GM12878 (cell line): Measurements from ENCODE around the gene PLEKHH1. TPM values are rescaled to one million over a fixed set of nuclear protein-coding genes. Genes with fewer than 3 reads are reported as not detected.

Experiments used
- ATAC-seq: fragments of 200-7000 bp; cut with Tn5 transposase; 3 replicates; pipeline ENCODE4 v1.9.1; 2020; ENCODE audit warnings: mild to moderate bottlenecking, moderate library complexity
- BruUV-seq: library from RNA; stranded (reverse); fragments of 400-500 nt; replicated peaks from 2 replicates; lab custom pipeline; 2021; lab: Mats Ljungman, UMichigan
- CTCF ChIA-PET: fragments of 300-600 bp; sonication (Branson Sonifier 250); formaldehyde crosslinking; extraction: SDS; loops from one replicate; lab custom pipeline; 2021; ENCODE audit warnings: inconsistent platforms; lab: Yijun Ruan, JAX
- POLR2A ChIA-PET: fragments of 350-600 bp; formaldehyde crosslinking; extraction: SDS; loops from one replicate; lab custom pipeline; 2021; ENCODE audit warnings: inconsistent platforms; lab: Charles Lee
- RAD21 ChIA-PET: fragments of 300-600 bp; sonication (Branson Sonifier 250); formaldehyde crosslinking; loops from one replicate; lab custom pipeline; 2023; ENCODE audit warnings: antibody characterized with exemption; ENCODE audit not compliant: unreplicated experiment; lab: Charles Lee
- SMC1A ChIA-PET: fragments of 300-600 bp; sonication (Branson Sonifier 250); formaldehyde crosslinking; loops from one replicate; lab custom pipeline; 2023; ENCODE audit not compliant: unreplicated experiment, uncharacterized antibody; lab: Charles Lee
- DNase-seq: peaks from one replicate; pipeline ENCODE4 v3.0.0-alpha.2; 2011; ENCODE audit warnings: low read depth, low spot score
- FAIRE-seq: peaks from 3 replicates; lab custom pipeline; 2011; peaks lifted over from hg19 to GRCh38; lab: Jason Lieb, UNC
- H2AFZ ChIP-seq: 2 replicates; pipeline ENCODE4 v1.6.0; 2011; ENCODE audit warnings: low read depth, low read length, control low read depth; ENCODE audit not compliant: control insufficient read depth
- H3K27ac ChIP-seq: 2 replicates; pipeline ENCODE4 v1.5.1; 2011; ENCODE audit warnings: control low read depth; ENCODE audit not compliant: control insufficient read depth, insufficient read depth
- H3K27me3 ChIP-seq, 2 experiments: replicated peaks in 1 of 2; 2 replicates each; pipeline versions ENCODE4 v1.6.0 to v1.6.1; 2011; ENCODE audit warnings: low read length in 1 of 2; ENCODE audit not compliant: control insufficient read depth in 2 of 2, insufficient read depth in 2 of 2
- H3K36me3 ChIP-seq, 2 experiments: 2 replicates each; pipeline ENCODE4 v1.5.1; 2011; ENCODE audit warnings: low read length in 1 of 2; ENCODE audit not compliant: control insufficient read depth in 2 of 2, insufficient read depth in 2 of 2
- H3K4me1 ChIP-seq: 2 replicates; pipeline ENCODE4 v1.6.1; 2011; ENCODE audit warnings: mild to moderate bottlenecking, low read length, moderate library complexity, mixed read lengths; ENCODE audit not compliant: control insufficient read depth, insufficient read depth
- H3K4me2 ChIP-seq: 2 replicates; pipeline ENCODE4 v1.6.0; 2011; ENCODE audit warnings: control low read depth; ENCODE audit not compliant: control insufficient read depth, insufficient read depth
- H3K4me3 ChIP-seq: fragments of 200-600 bp; sonication (generic); 2 replicates; pipeline ENCODE4 v1.5.1; 2016
- H3K79me2 ChIP-seq: 2 replicates; pipeline ENCODE4 v1.6.0; 2011; ENCODE audit warnings: low read length; ENCODE audit not compliant: control insufficient read depth, insufficient read depth
- H3K9ac ChIP-seq: 2 replicates; pipeline ENCODE4 v1.8.0; 2011; ENCODE audit warnings: low read length, control low read depth, mixed read lengths; ENCODE audit not compliant: control insufficient read depth, insufficient read depth
- H3K9me3 ChIP-seq: replicated peaks from 3 replicates; pipeline ENCODE4 v1.5.1; 2011; ENCODE audit warnings: mild to moderate bottlenecking, low read length; ENCODE audit not compliant: control insufficient read depth, insufficient read depth
- H4K20me1 ChIP-seq: 2 replicates; pipeline ENCODE4 v1.6.0; 2011; ENCODE audit not compliant: control insufficient read depth, insufficient read depth
- EP300 ChIP-seq, 2 experiments: fragments of 150-350 bp in 1 of 2; IDR thresholded peaks; 2 replicates each; pipeline ENCODE4 v1.6.1; 2011 to 2012; ENCODE audit warnings: low read depth in 2 of 2, low read length in 2 of 2, borderline replicate concordance in 1 of 2, improper control_type of control experiment in 1 of 2, inconsistent platforms in 1 of 2; ENCODE audit not compliant: control insufficient read depth in 1 of 2
- HDAC6 ChIP-seq: fragments of 200-600 bp; sonication (generic); IDR thresholded peaks from one replicate; pipeline ENCODE4 v1.8.0; 2017; ENCODE audit warnings: antibody characterized with exemption; ENCODE audit not compliant: unreplicated experiment
- NFYB ChIP-seq: IDR thresholded peaks from 2 replicates; pipeline ENCODE4 v1.6.1; 2011; ENCODE audit warnings: low read depth, mild to moderate bottlenecking, low read length, improper control_type of control experiment, moderate library complexity; ENCODE audit not compliant: insufficient read depth
- NKRF ChIP-seq: fragments of 450-650 bp; conservative IDR thresholded peaks from 2 replicates; pipeline ENCODE4 v1.6.1; 2017; ENCODE audit warnings: mild to moderate bottlenecking, moderate library complexity
- NR2F1 ChIP-seq: fragments of 450-650 bp; conservative IDR thresholded peaks from 2 replicates; pipeline ENCODE4 v1.6.1; 2017; ENCODE audit warnings: mild to moderate bottlenecking
- RELA ChIP-seq: fragments of 450-650 bp; IDR thresholded peaks from 2 replicates; pipeline ENCODE4 v1.8.0; 2014; ENCODE audit warnings: borderline replicate concordance; ENCODE audit not compliant: partially characterized antibody
- RFX5 ChIP-seq: IDR thresholded peaks from 2 replicates; pipeline ENCODE4 v1.6.1; 2011; ENCODE audit warnings: low read depth, low read length, improper control_type of control experiment
- RUNX3 ChIP-seq: IDR thresholded peaks from 2 replicates; pipeline ENCODE4 v1.6.1; 2012; ENCODE audit warnings: low read length, inconsistent platforms
- SIN3A ChIP-seq: IDR thresholded peaks from 2 replicates; pipeline ENCODE4 v1.6.1; 2012; ENCODE audit warnings: low read depth, low read length, improper control_type of control experiment
- SIX5 ChIP-seq: IDR thresholded peaks from 2 replicates; pipeline ENCODE4 v1.6.1; 2011; ENCODE audit warnings: mild to moderate bottlenecking, low read depth, low read length, moderate library complexity; ENCODE audit not compliant: severe bottlenecking
- SUZ12 ChIP-seq: fragments of 200-600 bp; sonication (generic); IDR thresholded peaks from one replicate; pipeline ENCODE4 v1.6.1; 2018; ENCODE audit warnings: antibody characterized with exemption, mild to moderate bottlenecking; ENCODE audit not compliant: unreplicated experiment
- USF2 ChIP-seq: IDR thresholded peaks from 2 replicates; pipeline ENCODE4 v1.6.1; 2011; ENCODE audit warnings: low read depth, low read length, improper control_type of control experiment, borderline replicate concordance
- YY1 ChIP-seq: IDR thresholded peaks from 2 replicates; pipeline ENCODE4 v1.6.1; 2011; ENCODE audit warnings: low read depth, mild to moderate bottlenecking, low read length
- ZBED1 ChIP-seq: IDR thresholded peaks from 2 replicates; pipeline ENCODE4 v1.6.1; 2016; ENCODE audit warnings: borderline replicate concordance
- ZNF207 ChIP-seq: fragments of 450-650 bp; IDR thresholded peaks from 2 replicates; pipeline ENCODE4 v1.6.1; 2014; ENCODE audit warnings: antibody characterized with exemption, mild to moderate bottlenecking, borderline replicate concordance
- WGBS: methylation state at CpG from one replicate; pipeline ENCODE4 v1.1.6; 2016; ENCODE audit warnings: low lambda C conversion rate; ENCODE audit not compliant: insufficient replicate concordance, insufficient coverage; ENCODE audit errors: missing lambda C conversion rate; 5-methylcytosine and 5-hydroxymethylcytosine counted together
- in situ Hi-C: fragments of 300-500 bp; cut with MboI; formaldehyde crosslinking; loops from 9 replicates; pipeline ENCODE4 v1.14.3; 2018; ENCODE audit warnings: mixed read lengths
- intact Hi-C: fragments of 100-400 bp; cut with micrococcal nuclease; formaldehyde crosslinking; loops from one replicate; pipeline ENCODE4 v1.14.2; 2022; ENCODE audit not compliant: unreplicated experiment
- polyA plus RNA-seq, 11 experiments: library from polyadenylated mRNA; depleted of rRNA in 4 of 11; unstranded in 6 of 11; stranded (reverse) in 5 of 11; fragments of >200 nt; fragmentation: Nextera tagmentation in 4 of 11; fragmentation: Illumina TruSeq in 1 of 11; extraction: Ambion mirVana in 4 of 11; extraction: Trizol in 1 of 11; gene quantifications; 1 replicate in 1 of 11; 2 replicates in 10 of 11; pipeline versions ENCODE4 v1.2.1 to v1.2.3, GENCODE V29; 2011 to 2016; ENCODE audit warnings: inconsistent platforms in 2 of 11, missing spikeins in 2 of 11, low read depth in 1 of 11
- total RNA-seq, 4 experiments: library from RNA; depleted of rRNA in 3 of 4; stranded (reverse); fragments of >200 nt in 3 of 4; fragmentation: Illumina TruSeq in 1 of 4; extraction: Trizol in 1 of 4; gene quantifications; 2 replicates each; pipeline versions ENCODE4 v1.2.1 to v1.2.3, GENCODE V29; 2013 to 2021
- TF ChIP-seq, protein P1 (sequence below): IDR thresholded peaks from 2 replicates; pipeline ENCODE4 v1.6.1; 2011; ENCODE audit warnings: borderline replicate concordance, low read depth, mild to moderate bottlenecking, moderate library complexity, mixed read lengths, low read length; ENCODE audit not compliant: insufficient read depth; ENCODE audit errors: extremely low read length
- TF ChIP-seq, protein P2 (sequence below): fragments of 450-650 bp; IDR thresholded peaks from 2 replicates; pipeline ENCODE4 v1.6.1; 2016; ENCODE audit warnings: mild to moderate bottlenecking
- TF ChIP-seq, protein P3 (sequence below): fragments of 450-650 bp; IDR thresholded peaks from 2 replicates; pipeline ENCODE4 v1.6.1; 2017; ENCODE audit warnings: mild to moderate bottlenecking

PLEKHH1 gene
- total and polyA plus RNA-seq, 10 of the 15 experiments (the other 5 are each of a cell fraction or from before 2014, with no cell fraction given), result 0.11 to 0.95 (median 0.41) TPM

GRCh38 chr14:67581643-67582042, 48.6 kb downstream of the PLEKHH1 start:
- no peak for DNase-seq
- TF ChIP-seq SIX5 (no peak), RFX5 (no peak), RUNX3 (no peak), RELA (no peak), USF2 (no peak), NFYB (no peak), EP300 (IDR thresholded peaks at IDR 0.05; ENCODE audit: borderline replicate concordance in 1 of 2, control insufficient read depth in 1 of 2, low read depth in 2 of 2, low read length in 2 of 2) (no peak), NKRF (no peak), SIN3A (no peak), YY1 (no peak), ZNF207 (no peak), ZBED1 (no peak), HDAC6 (no peak), NR2F1 (no peak), SUZ12 (no peak)
- TF ChIP-seq, protein P1, sequence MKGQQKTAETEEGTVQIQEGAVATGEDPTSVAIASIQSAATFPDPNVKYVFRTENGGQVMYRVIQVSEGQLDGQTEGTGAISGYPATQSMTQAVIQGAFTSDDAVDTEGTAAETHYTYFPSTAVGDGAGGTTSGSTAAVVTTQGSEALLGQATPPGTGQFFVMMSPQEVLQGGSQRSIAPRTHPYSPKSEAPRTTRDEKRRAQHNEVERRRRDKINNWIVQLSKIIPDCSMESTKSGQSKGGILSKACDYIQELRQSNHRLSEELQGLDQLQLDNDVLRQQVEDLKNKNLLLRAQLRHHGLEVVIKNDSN, result no peak
- TF ChIP-seq, protein P2, sequence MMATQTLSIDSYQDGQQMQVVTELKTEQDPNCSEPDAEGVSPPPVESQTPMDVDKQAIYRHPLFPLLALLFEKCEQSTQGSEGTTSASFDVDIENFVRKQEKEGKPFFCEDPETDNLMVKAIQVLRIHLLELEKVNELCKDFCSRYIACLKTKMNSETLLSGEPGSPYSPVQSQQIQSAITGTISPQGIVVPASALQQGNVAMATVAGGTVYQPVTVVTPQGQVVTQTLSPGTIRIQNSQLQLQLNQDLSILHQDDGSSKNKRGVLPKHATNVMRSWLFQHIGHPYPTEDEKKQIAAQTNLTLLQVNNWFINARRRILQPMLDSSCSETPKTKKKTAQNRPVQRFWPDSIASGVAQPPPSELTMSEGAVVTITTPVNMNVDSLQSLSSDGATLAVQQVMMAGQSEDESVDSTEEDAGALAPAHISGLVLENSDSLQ, result no peak
- TF ChIP-seq, protein P3, sequence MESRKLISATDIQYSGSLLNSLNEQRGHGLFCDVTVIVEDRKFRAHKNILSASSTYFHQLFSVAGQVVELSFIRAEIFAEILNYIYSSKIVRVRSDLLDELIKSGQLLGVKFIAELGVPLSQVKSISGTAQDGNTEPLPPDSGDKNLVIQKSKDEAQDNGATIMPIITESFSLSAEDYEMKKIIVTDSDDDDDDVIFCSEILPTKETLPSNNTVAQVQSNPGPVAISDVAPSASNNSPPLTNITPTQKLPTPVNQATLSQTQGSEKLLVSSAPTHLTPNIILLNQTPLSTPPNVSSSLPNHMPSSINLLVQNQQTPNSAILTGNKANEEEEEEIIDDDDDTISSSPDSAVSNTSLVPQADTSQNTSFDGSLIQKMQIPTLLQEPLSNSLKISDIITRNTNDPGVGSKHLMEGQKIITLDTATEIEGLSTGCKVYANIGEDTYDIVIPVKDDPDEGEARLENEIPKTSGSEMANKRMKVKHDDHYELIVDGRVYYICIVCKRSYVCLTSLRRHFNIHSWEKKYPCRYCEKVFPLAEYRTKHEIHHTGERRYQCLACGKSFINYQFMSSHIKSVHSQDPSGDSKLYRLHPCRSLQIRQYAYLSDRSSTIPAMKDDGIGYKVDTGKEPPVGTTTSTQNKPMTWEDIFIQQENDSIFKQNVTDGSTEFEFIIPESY, result no peak

More at GRCh38 chr14:67581643-67582042, 48.6 kb downstream of the PLEKHH1 start:
- WGBS, result 38% methylated on average over 1 of the region's 1 CpG
- FAIRE-seq (no peak), ATAC-seq (no peak)
- CTCF ChIA-PET, result interaction anchor here (0.9 to 27.6 kb wide), 12 partner anchors 9 to 196 kb away, joined by 3 to 583 read pairs (median 7); partner anchors contain the start of genes PIGH and RDH12
- Histone ChIP-seq H3K79me2 (no peaks in the 10 kb centered on the region), H3K4me3 (no peak overlapping the region), H3K36me3 (no peaks in the 10 kb centered on the region), H4K20me1 (no peaks in the 10 kb centered on the region), H3K9ac (no peak overlapping the region), H3K27ac (no peak overlapping the region), H2AFZ (no peak overlapping the region), H3K4me1 (no peaks in the 10 kb centered on the region), H3K4me2 (no peak overlapping the region), H3K27me3 (no peaks in the 10 kb centered on the region), H3K9me3 (no peaks in the 10 kb centered on the region)
- in situ Hi-C loops, result loop anchor here (5.0 to 10.0 kb wide), 2 partner anchors 86 to 123 kb away; partner anchors contain the start of gene RDH12
- RAD21 ChIA-PET, result interaction anchor here (0.5 to 11.1 kb wide), 6 partner anchors 37 to 154 kb away, joined by 3 to 153 read pairs (median 4); partner anchors contain the start of gene RDH12
- SMC1A ChIA-PET, result interaction anchor here (0.8 to 12.1 kb wide), 10 partner anchors 10 to 162 kb away, joined by 3 to 206 read pairs (median 6); partner anchors contain the start of genes ARG2 and RDH12
- BruUV-seq, result no TSS peak
- POLR2A ChIA-PET, result no interaction called here
- intact Hi-C loops, result no loop called here
